NOMO-1 treated with dmso at 0.1 percent for 144 hours (cell line): Measurements from ENCODE around the gene ZFP1.

ENCODE experiments used
- DNase-seq: peaks from one replicate; lab custom pipeline; 2025; ENCODE audit not compliant: unreplicated experiment; lab: John Stamatoyannopoulos, UW

ZFP1 gene

GRCh38 chr16:75148311-75149195 lies at the start of gene ZFP1:
Gene ZFP1, plus strand, starts transcription at chr16:75148524. Its CDS starts 4,428 bp downstream, at chr16:75152952.
- peak; percentile 81 for DNase-seq

- no peak for DNase-seq
Observed at GRCh38 chr16:75099075-75099667, 49.2 kb upstream of the ZFP1 start.

- DNase-seq, result peak; percentile 68
Observed at GRCh38 chr16:75099738-75100602, 48.4 kb upstream of the ZFP1 start.

GRCh38 chr16:75100603-75100990 lies 47.7 kb upstream of the ZFP1 start:
- DNase-seq, result no peak

- DNase-seq, result no peak
Observed at GRCh38 chr16:75101635-75102034, 46.7 kb upstream of the ZFP1 start.

DNA sequence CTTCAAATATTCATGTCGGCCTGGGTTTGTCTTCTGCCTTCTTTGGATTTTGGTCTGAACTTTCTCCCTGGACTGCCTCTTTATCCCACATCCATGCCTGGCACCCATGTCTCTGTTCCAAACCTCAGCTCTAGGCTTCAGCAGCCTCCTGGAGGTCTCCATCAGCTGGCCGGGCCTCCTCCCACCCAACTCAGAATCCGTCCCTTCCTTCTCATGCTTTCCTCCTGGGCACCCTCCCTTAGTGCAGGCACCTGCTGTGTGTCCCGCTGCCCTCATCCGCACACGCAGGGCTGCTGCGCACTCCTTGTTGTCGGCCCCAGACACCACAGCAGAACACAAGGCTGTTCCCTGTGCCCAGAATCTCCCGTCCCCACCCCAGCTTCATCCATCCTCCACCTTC lies 45.7 kb upstream of the ZFP1 start:
- DNase-seq, result no peak

- DNase-seq, result no peak
Observed at GRCh38 chr16:75103994-75104393, 44.3 kb upstream of the ZFP1 start.

- no peak for DNase-seq
Observed at GRCh38 chr16:75104836-75105235, 43.5 kb upstream of the ZFP1 start.

GRCh38 chr16:75105306-75106061 lies 42.8 kb upstream of the ZFP1 start:
- peak; percentile 55 for DNase-seq

DNA sequence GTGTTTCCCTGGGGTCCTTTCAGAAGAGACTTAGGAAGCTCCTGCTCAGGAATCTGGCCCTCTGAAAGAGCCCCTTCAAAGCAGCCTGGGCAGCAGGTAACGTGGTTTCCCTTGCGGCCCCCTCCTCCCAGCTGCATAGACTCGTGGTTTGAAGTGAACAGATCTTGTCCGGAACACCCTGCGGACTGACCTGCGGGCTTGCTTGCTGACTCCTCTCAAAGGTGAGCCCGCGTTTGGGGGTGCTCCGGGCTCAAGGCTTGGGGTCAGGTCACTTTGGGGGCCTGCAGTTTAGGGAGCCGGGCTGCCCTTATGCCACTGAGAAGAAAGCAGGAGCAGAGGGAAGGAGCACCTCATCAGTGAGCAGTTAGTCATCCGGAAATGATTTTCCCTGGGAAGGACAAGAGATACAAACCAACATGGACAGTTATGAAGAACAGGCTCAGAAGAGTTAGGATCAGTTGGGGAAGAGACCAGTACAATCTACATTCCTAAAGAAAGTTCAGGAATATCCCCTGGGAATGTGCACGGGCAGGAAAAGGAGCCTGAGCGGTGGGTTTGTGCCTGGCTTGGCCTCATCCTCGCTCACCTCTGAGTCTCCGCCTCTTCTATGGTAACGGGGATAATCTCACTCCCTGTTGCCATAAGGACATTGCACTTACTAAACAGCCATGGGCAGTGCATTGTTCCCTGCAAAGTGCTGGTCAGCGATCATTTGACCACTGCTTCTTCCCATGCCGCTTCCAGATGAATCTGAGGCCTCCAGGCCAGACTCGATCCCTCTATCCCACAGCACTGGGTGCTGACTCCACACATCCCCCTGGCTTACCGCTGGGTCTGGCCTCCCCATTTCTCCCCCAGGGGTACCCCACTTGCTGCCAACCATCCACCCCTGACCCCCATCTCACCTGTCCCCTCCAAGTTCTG lies 41.7 kb upstream of the ZFP1 start:
- no peak for DNase-seq

- no peak for DNase-seq
Observed at GRCh38 chr16:75107505-75107904, 40.8 kb upstream of the ZFP1 start.

DNA sequence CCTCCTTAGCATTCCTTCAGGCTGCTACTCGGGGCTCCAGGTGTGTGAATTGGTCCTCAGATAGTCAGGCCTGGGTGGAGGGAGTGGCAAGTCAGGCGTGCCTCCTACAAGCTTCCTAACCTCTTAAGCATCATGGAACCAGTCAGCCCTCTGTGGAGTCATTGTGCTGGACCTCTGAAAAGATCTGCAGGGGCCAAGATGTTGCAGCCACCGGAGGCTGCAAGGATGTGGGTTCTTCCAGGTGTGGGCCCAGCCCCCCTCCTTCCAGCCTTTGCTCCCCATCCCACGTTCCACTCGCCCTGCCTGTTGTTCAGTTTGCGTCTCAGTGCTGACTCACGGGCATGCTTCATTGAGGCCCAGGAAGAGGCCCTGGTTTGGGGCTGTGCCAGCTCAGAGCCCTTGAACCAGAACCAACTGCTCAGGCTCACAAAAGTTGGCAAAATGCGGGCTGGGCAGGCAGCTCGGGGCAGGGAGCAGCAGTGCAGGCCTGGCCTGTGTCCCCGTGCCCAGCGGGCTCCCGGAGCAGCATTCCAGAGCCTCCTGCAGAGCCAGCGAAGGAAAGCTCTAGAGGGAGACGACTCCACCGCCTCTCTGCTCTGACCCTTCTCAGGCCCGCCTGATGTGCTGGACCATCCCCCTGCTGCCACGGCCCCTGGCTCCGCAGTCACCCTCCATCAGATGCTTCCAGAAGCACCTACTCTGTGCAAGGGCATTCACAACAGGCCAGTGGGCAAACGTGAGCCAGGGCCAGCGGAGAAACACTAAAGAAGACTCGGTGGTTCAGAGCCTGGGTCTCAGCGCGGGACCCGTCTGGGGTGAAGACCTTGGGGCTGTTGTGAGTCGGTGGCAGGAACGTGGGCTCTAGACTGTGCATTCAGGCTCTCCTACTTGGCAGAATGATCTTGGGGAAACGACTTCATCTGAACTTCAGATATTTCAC lies 39.3 kb upstream of the ZFP1 start:
- DNase-seq, result peak; percentile 20

GRCh38 chr16:75109732-75110243 lies 38.5 kb upstream of the ZFP1 start:
- DNase-seq, result no peak

DNA sequence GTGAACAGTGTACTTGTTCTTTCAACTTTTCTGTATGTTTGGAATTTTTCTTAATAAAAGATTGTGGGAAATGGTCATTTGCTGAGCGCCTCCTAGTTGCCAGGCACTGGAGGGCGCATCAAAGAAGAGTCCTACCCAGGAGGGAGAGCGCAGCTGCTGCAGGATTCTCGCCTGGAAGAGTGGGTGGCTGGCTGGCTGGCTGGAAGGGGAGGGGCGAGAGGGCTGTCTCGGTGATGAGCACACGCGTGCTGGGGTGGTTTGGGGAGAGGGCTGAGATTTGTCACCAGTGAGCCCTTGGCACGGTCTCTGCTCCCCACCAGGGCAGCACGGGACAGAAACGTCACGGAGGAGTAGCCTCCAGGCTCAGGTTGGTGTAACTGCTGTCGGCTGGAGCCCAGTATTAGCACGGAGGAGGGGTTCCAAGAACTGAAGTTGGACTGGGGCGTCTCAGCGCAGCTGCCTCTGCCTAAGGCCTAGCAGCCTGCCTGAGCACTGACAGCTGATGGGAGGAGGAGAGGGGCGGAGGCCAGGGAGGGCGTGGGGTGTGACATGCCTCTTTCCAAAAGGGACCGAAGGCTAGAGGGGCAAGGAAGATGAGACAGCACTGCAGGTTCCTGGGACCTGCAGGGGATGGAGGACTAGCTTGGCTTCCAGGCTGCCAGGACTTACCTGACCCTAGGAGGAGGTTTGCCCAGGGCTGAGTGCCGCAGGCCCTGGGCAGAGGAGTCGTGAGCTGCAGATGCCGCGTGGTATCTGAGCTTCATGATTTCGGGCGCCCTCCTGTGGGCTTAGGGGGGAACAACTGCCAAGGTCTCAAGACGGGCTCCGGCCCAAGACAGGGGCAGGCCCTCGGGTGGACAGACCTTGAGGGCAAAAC lies 37.4 kb upstream of the ZFP1 start:
- peak; percentile 83 for DNase-seq

- DNase-seq, result no peak
Observed at GRCh38 chr16:75111514-75111940, 36.8 kb upstream of the ZFP1 start.

DNA sequence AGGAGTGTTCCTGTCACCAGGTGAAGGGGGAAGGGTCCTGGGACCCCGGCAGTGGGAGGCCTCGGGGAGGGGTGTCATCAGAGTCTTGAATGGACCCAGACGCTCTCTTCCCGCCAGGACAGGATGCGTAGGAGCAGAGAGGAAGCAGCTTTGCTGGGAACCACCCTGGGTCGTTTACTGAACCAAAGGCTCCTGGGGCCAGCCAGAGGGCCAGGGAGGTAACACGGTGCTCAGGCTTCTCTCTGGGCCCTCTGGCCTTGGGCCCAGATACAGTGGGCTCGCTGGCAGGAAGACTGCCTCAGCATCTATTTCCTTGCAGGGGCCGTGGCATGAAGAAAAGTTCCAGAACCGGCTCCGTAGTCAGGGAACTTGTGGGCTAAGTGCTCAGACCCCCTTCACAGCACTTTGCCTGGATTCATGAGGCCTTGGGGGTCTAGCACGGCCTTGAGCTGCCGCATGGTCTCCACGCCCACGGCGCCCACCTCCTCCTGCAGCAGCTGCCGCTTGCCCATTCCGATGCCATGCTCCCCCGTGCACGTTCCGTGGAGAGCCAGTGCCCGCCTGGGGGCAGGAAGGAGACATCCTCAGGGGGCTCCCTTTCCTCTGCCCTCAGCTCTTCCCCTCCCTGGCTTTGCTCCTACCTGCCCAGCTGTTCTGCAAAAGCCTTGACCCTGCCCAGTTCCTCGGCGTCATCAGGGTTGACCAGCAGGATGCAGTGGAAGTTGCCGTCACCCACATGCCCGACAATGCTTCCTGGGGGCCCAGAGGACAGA lies 36.2 kb upstream of the ZFP1 start:
- DNase-seq, result no peak
